GM21528 (cell line): ENCODE results near the gene THAP4.
"Not testable (repeated sequence)": the region's sequence is repeated elsewhere in the genome, so short reads cannot be mapped to it uniquely, and the experiment has no call there.

Source experiments
- ATAC-seq: cut with Tn5 transposase; IDR thresholded peaks from one replicate; pipeline ENCODE4 v1.9.1; 2021; ENCODE audit warnings: mild to moderate bottlenecking, moderate library complexity; ENCODE audit not compliant: unreplicated experiment, low FRiP score

THAP4 gene

DNA sequence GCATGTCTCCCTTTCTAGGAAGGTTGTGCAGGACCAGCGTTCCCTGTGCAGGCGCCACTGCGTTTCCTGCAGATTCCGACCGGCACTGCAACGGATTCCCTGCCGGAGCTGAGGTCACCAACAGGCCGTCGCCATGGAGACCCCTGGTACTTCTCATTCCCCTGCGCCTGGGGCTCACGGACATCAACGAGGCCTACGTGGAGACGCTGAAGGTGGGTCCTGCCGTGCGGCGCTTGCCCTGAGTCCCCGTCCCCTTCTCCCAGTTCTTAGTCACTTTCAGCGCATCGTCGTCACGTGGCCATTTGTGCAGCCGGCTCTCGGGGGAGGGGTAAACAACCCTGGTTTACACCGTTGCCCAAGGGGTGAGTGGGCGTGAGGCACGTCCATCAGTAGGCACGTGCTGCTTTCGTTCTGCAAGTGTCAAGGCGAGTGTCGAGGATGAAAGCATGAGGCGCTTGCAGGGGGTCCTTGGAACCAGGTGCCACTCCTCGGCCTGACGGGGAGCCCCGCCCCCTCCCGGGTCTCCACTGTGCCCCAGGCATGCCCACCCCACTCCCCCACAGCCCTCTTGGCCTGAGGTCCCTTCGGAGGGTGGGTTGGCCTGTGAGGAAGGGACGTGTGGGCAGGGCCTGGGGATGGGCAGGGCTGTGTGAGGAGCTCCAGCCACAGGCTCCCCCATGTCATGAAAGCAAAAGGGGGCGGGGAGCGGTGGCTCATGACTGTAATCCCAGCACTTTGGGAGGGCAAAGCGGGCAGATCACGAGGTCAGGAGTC is 29.9 kb upstream of the THAP4 start:
- ATAC-seq: no peak

DNA sequence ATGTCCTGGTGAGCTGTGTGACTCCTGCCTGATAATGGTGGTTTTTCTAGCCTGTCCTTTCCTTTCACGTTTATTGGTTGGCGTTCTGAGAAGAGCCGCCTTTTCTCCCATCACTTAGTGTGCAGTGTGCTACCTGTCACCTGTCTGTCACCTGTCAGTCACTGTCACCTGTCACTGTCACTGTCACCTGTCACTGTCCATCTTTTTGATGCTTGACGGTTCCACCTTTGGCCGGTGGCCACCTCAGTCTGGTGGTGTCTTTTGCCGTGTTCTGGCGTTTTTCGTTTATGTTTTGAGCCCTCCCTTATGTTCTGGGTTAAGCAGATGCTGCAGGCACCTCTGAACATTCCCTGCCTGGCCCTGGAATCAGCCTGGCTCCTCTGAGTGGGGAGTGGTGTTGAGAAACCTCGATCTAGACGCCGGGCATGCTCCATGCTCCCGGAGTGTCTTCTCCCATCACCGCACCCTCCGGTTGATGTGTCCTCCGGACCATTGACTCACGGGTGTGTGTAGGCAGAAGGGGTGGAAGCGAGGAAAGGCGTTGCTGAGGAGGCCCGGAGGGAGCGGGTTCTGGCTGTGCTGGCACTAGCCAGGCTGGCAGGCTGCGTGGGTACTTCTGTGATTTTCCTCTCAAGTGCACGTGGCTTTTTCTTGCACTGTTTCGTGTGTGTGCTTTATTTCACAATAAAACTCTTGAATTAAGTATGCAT is 28.9 kb upstream of the THAP4 start:
- ATAC-seq: no peak

DNA sequence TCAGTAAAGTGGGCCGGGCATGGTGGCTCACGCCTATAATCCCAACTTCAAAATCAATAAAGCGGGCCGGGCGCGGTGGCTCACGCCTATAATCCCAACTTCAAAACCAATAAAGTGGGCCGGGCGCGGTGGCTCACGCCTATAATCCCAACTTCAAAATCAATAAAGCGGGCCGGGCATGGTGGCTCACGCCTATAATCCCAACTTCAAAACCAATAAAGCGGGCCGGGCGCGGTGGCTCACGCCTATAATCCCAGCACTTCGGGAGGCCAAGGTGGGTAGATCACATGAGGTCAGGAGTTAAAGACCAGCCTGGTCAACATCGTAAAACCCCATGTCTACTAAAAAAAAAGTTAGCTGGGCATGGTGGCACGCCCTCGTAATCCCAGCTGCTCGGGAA is 25.8 kb upstream of the THAP4 start:
- not testable (repeated sequence) for ATAC-seq

DNA sequence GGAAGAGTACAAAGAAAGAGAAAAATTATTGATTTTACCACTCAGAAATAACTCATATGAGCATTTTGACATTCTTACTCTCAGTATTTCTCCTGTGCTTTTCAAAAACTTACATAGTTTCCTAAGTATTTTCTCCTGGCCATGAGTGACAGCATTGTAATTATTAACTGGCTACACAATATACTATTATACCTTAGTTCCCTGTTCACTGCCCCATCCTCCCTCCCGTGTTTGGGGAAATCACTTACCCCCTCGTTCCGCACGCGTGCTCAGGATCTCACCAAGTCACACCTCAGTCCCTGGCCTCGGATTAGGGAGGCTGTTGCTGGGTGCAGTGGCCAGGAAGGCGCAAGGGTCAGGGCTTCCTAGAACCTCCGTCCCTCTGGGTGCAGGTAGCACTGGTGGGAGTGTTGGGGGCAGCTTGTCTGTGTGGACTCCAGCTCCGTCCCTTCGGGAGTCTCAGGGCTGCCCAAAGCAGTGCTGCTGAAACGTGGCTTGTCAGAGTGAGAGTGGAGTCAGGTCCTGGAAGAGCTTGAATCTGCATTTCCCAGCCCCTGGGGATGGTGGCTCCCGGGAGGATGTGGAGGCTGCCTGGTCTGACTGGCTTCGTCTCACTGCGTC is 23.7 kb upstream of the THAP4 start:
- no peak for ATAC-seq

DNA sequence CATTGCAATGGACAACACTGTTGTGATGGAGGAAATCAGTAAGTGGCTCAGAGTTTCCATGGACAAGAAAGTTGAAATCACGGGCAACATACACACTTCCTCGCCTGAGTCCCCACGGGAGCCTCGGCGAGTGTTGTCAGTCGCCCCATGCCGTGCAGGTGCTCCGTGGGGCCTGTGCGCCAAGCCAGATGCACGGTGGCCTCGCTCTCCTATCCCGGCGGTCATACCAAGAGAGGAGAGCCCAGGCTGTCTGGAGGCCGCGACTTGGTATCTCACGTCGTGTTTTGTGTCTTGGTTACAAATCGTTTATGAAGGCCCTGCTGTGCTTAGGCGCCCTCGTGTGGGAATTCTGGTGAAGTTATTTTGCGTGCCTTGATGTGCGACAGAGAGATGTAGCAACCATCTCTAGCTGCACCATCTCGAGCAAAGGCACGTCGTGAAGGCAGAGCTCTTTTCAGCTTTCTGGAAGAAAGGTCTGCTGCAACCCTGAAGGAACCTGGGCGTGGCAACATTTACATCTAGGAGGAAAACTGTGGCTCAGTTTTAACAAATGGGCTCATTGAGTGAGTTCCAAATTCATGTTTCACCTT is 22.3 kb upstream of the THAP4 start:
- no peak for ATAC-seq

DNA sequence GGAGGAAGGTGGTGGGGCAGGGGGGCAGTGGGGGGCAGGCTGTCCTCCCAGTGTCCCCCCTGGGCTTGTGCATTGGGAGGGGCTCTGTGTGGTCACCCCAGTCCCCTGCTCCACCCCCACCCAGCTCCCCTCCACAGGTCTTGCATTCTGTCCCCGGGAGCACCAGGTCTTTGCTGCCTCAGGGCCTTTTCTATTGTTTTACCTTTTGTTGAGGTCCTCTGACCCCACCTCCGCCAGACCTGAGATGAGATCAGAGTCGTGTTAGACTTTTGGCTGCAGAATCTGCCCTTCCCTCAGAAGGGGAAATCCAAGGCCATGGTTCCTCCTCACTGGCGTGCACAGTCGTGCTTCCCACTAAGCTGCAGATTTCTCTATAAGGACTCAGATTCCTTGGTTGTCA is 21.3 kb upstream of the THAP4 start:
- no peak for ATAC-seq

DNA sequence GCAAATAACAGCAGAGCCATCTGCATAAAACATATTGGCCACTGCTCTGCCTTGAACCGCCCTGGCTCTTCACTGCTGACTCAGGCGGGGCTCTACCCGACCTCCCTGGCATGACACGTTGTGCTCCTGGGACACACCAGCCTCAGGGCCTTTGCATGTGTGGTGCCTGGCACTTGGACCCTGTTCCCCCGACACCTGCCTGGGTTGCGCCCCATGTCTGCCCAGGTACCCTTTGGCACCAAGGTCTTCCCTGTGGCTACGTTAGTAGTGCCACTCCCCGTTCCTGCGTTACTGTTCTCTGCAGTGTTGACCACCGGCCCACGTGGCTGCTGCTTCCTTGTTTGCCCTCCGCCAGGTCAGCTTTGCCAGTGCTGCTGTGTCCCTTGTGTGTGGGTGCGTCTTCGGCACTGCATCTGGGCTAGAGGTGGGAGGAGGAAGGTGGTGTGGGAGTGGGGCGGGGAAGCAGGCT is 20.9 kb upstream of the THAP4 start:
- no peak for ATAC-seq

DNA sequence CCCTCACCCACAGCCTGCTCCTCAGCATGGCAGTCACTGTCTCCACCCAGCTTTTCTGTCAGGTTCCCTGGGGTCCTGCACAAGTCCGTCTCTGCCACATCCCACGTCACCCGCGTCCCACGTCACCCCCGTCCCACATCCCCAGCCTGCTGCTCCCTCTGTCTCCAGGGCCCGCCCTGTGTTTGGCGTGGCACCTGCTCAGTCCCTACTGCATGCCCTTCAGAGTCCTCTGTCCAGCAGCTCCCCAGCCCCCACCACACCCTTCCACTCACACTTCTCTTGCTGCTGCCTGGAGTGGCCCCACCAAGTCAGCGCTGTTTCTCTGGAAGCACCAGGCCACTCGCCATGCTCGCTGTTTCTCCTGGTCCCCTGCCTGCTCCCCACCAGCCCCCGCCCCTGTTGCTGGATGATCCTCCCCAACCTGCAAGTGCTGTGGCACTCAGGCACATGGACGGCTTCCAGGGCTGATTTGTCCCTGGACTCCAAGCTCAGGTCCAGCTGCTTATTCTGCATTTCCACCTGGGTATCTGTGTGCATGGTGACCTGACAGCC is 19.3 kb upstream of the THAP4 start:
- no peak for ATAC-seq

DNA sequence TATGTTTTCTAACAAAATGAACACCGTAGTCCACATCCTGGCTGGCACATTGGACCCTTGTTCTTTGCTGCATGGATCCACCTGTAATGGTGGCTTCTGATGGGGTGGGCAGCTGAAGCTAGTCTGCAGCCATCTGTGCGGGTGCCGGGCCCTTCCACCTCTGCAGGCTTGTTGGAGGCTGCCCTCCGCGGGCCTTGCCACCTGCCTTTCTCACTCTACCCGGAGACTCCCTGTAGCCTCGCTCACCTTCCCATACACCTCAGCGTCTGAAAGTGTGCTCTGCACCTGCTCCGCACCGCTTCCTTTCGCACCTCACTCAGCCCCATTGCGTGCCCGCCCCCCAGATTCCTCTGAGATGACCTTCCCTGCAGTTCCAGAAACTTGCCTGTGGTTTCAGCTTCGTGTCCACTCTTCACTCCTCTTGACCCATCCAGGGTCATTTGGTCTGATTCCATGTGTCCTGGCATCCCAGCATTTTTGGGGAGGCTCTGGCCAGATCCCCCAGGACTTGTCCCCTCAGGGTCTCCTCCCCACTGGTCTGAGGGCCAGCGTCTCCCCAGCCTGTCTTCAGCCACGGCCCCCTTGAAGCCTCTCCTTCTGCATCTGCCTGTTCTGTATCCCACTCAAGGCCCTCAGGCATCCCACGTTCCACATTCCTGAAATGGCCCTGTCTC is 18.7 kb upstream of the THAP4 start:
- ATAC-seq: no peak

DNA sequence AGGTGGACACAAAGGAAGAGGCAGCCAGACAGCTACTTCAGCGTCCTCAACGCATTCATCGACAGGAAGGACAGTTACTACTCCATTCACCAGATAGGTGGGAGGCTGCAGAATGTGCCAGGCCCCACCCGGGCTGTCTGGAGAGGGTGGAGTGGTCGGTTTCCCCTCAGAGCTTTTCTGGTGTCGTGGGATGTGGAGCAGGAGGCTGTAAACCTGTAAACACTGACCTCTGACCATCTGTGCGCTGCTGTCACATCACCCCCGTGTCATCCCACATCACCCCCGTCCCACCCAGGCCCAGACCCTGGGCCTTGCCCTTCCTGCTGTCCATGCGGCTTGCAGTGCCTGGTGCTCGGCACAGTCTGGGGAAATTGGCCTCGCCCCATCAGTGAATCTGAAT is 17.6 kb upstream of the THAP4 start:
- ATAC-seq: no peak

DNA sequence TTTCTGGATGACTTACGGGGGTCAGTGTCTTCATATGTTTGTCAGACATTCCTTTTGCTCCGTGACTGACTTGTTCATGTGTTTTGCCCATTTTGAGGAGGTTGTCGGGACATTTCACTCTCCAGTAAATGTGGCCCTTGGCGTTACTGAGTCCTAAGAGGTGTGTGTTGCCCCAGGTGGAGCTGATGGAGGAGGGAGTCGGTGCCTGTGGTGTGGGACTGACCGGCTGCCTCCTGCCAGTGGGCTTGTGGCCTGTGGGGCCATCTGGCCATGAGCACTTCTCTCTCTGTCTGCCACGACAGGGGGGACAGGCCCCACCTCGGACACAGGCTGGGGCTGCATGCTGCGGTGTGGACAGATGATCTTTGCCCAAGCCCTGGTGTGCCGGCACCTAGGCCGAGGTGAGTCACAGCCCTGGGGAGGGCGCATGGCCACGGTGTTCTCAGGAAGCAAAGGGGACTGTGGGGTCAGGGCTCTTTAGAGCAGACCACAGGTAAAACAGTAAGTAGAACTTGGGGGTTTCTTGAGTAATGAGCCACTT is 16.3 kb upstream of the THAP4 start:
- ATAC-seq: no peak

DNA sequence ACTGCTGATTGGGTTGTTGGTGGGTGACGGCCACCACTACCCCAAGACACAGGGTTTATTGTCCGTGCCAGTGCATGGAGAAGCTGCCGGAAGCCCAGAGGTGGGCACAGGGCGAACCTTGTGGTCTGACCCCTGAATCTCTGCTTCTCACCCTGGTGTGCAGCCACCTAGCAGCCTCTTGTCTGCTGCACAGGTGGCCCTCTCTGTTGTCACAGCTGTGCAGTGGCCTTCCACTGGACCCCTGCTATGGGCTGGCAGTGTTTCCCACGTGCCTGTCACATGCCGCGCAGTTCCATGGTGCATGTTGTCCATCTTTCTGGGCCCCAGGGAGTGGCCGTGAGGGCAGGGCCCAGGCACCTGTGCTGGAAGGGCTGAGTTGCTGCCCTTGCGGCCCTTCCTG is 15.8 kb upstream of the THAP4 start:
- ATAC-seq: no peak

DNA sequence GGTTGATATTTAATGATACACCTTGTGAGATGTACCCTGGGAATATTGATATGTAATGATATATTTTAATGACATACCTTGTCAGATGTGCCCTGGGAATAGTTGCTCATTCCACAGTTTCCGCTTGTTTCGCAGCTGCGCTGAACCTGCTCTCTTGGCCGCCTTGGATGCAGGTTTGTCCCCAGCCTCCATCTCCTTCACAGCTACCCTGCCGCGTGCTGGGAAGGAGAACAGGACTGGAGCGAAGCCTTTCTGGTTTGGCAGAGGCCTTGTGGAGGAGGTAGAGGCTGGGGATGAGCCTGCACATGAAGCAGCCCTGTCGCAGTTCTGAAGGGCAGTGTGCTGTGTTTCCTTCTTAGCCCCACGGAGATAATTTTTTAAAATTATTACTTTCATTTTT is 15.2 kb upstream of the THAP4 start:
- ATAC-seq: no peak

DNA sequence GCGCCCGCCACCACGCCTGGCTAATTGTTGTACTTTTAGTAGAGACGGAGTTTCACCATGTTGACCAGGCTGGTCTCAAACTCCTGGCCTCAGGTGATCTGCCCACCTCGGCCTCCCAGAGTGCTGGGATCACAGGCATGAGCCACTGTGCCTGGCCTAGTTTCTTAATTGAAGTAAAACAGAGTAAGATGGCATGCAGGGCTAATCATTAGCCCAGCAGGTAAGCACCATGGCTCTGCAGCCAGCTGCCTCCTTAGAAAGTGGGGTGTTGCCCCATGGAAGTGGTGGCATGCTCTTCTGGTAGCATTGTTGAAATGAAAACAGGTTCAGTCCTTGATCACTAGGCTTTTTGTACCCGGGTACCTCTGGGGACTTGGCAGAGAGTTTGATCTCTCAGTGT is 13.0 kb upstream of the THAP4 start:
- no peak for ATAC-seq

DNA sequence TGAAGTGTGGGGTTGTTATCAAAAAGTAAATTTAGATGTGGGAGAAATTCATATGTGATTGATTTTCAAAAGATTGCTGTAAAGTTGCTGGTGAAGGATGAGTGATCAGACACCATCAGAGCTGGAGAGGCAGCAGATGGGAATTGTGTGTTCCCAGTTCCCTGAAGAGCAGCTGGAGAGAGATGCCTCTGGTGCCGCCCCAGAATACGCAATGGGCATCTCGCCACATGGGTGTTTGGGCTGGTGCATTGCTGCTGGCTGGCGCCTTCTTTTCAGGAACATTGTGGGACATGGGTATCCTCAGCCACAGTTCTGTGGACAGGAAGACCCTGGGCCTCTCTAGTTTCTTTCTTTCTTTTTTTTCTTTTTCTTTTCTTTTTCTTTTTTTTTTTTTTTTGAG is 12.4 kb upstream of the THAP4 start:
- no peak for ATAC-seq

DNA sequence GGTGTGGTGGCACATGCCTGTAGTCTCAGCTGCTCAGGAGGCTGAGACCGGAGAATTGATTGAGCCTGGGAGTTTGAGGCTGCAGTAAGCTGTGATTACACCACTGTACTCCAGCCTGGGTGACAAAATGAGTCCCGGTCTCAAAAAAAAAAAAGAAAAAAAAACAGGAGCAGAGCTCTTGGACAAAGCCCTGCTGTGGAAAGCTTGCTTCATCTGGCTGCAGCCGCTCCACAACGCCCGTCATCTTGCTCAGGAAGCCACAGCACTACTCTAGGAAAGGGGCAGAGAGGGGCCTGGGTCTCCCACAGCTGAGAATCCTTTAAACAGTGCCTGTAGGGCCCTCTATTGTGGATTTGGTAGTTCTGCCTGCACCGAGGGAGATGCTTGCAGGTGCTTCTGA is 11.5 kb upstream of the THAP4 start:
- ATAC-seq: no peak

DNA sequence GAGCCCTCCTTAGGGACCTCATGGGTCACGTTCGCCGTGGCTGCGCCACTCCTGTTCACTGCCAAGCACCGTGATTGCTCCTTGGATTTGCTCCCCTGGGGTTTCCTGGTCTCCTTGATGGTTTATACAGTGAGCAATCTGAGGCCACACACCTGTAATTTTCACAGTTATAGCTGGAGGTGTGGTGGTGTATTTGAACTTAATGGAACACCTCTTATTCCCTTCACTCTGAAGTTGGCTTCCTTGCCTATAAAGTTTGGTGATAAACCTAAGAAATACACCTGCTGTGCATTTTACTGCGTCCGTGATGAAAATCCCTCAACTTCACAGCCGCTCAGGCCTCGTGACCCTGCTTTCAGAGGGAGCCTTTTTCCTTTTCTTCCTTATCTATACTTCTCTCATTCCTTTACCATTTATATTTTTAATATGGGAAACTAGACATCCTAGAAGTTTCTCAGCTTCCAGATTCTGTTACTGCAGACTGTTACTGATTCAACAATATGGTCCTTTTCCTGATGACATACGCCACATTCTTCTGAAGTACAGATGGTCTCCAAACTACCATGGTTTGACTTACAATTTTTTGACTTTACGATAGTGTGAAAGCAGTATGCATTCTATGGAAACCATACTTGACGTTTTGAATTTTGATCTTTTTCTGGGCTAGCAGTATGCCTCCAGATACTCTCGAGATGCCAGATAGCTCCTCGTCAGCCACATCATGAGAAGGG is 9.1 kb upstream of the THAP4 start:
- ATAC-seq: no peak

DNA sequence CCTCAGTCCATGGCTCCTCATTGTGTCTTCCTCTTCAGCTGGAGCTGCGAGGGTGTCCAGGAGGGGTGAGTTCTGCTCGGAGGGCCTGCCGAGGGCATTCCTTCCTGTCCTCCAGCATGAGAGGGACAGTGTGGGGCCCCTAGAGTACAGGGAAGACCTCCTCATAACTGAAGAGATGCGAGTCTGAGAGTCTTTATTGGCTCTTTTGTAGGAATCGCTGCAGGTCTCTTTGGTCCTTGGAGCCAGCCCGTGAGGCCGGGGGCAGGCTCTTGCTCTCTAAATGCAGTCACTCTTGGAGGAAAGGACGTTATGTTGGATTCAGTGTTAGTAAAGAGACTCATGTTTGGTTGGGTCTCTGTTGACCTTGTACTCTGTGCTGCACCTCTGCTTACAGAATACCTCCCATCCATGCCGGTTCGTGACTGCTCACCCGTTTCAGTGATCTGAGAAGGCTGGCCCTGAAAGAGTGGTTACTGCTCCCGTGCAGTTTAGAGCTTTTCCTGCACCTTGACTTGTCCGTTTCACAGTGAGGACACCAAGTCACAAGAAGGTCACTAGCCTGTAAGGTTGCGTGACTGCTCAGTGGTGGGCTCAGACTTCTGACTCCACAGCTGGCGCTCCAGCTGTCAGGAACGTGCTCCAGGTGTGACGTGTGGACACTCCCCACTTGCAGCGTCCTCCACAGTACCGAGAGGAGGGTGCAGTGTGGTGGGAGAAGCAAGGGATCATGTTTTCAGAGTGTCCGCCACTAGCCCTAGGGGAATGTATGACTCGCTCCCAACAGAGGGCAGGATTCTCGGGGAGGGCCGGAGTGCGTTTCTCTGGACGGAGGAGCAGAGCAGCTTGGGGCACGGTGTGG is 8.3 kb upstream of the THAP4 start:
- no peak for ATAC-seq

DNA sequence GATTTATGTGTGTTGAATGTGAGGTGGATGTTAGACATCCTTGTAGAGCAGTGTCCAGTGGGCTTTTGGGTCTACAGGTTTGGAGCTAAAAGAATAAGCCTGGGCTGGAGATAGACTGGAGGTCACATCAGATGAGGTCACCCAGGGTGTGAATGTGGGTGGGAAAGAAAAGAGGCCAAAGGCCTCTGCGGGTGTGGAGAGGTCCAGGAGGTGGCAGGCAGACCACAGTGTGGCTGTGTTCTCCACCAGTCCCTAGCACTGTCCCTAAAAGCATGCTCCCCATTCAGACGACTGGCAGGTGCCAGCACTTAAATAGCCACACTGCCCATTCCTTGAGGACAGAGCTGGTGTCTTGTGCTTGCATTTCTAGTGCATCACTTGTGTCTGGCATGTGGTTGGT is 4.7 kb upstream of the THAP4 start:
- ATAC-seq: no peak
